Measurements from ENCODE around the gene TOM1L2. TPM values are rescaled to one million over a fixed set of nuclear protein-coding genes. Genes with fewer than 3 reads are reported as not detected.

TOM1L2 gene
- total and polyA plus RNA-seq, 8 donors: 13.3 to 154 (median 41.1) TPM

DNA sequence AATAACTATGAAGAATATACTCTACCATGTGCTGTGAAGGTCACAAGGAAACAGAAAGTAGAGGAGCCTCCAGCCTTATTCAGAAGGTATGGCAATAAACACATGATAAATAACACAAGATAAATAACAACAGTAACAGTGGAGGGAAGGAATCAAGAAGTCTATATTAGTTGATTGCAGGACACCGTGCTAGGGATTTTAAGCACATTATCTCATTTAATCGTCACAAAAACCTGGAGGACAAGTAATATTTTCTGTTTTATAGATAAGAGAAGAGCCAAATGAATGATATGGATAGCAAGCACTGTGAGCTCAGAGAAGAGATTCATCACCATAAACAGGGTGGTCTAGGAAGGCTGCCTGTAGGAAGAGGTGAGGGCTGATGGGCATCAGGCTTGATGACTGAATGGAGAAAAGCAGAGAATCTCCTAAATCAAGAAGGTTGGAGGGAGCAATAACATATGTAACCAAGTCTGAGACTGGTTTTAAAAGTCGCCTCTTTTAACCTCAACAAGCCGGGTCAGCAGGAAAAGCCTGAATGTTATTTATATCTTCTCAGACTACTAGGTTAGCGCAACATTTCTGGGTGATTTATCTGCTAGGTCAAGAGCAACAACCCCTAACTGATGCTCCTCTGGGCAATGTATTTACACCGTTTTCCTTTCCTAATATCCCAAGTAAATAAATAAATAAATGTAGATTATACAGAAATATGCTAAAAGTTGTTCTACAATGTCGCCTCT, 8.3 kb downstream of the TOM1L2 start:
- Histone ChIP-seq H3K36me3 (no peaks in the 10 kb centered on the region), H3K27me3 (no peaks in the 10 kb centered on the region), H3K27ac (no peak overlapping the region), H3K9me3 (no peaks in the 10 kb centered on the region), H3K4me1 (peaks cover 10 to 74% (median 45%) of the 10 kb centered on the region in 4 donors), H3K4me3 (no peak overlapping the region)
- intact Hi-C loops (cut with DNase I; ENCODE audit: low total_unique reads): no loop called here
- TF ChIP-seq POLR2A (IDR thresholded peaks at IDR 0.05) (no peak), EP300 (IDR thresholded peaks at IDR 0.05) (no peak), POLR2AphosphoS5 (IDR thresholded peaks at IDR 0.05) (no peak)
- TF ChIP-seq, protein P1, sequence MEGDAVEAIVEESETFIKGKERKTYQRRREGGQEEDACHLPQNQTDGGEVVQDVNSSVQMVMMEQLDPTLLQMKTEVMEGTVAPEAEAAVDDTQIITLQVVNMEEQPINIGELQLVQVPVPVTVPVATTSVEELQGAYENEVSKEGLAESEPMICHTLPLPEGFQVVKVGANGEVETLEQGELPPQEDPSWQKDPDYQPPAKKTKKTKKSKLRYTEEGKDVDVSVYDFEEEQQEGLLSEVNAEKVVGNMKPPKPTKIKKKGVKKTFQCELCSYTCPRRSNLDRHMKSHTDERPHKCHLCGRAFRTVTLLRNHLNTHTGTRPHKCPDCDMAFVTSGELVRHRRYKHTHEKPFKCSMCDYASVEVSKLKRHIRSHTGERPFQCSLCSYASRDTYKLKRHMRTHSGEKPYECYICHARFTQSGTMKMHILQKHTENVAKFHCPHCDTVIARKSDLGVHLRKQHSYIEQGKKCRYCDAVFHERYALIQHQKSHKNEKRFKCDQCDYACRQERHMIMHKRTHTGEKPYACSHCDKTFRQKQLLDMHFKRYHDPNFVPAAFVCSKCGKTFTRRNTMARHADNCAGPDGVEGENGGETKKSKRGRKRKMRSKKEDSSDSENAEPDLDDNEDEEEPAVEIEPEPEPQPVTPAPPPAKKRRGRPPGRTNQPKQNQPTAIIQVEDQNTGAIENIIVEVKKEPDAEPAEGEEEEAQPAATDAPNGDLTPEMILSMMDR (IDR thresholded peaks at IDR 0.05): no peak
- no peak for DNase-seq
- 69 to 83% (median 78%) methylated on average over 7 of the region's 7 CpGs for WGBS, 5 donors

DNA sequence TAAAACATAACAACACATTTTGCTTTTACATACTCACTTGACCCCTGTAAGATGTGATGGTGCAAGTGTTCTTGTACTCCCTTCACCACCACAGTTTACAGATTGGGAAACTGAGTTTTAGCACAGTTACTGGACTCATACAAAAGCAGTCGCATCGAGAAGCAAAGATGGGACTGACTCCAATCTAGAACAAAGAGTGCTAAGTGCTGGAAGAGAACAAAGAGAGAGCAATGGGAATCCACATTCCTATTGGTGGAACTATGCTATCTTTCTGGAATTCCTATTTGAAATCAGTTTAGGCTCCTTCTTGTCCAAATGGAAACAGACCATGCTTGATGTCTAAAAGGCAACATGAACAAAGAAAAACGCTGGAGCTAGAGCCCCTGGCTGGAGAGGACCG, 9.1 kb downstream of the TOM1L2 start:
- no peak for DNase-seq
- 77 to 86% (median 80%) methylated on average over 4 of the region's 4 CpGs for WGBS, 5 donors
- intact Hi-C loops (cut with DNase I; ENCODE audit: low total_unique reads): no loop called here
- no peaks in the 10 kb centered on the region for H3K9me3 ChIP-seq
- no peak overlapping the region for H3K27ac ChIP-seq
- H3K36me3 ChIP-seq: no peaks in the 10 kb centered on the region
- peaks cover 16 to 82% (median 49%) of the 10 kb centered on the region in 4 donors for H3K4me1 ChIP-seq
- H3K27me3 ChIP-seq: no peaks in the 10 kb centered on the region
- no peak overlapping the region for H3K4me3 ChIP-seq
- TF ChIP-seq, protein P1 (IDR thresholded peaks at IDR 0.05): no peak
- TF ChIP-seq POLR2A (IDR thresholded peaks at IDR 0.05) (no peak), POLR2AphosphoS5 (IDR thresholded peaks at IDR 0.05) (no peak), EP300 (IDR thresholded peaks at IDR 0.05) (no peak)

DNA sequence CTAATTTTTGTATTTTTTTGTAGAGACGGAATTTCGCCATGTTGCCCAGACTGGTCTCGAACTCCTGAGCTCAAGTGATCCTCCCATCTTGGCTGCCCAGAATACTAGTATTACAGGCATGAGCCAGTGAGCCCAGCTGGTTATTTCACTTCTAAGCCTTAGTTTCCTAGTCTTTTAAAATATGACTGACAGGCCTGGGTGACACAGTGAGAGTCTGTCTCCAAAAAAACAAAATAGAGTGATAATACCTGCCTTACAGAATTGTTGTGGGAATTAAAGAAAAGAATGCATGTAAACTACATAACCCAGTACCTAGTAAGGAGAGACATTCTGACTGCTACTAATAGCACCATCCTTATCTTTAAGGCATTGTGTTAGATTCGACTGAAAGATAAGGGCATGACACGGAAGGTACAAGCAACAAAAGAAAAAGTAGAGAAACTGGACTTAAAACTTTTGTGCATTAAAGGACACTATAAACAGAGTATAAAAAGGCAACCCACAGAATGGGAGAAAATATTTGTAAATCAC, 11.6 kb downstream of the TOM1L2 start:
- Histone ChIP-seq H3K9me3 (no peaks in the 10 kb centered on the region), H3K27ac (peak overlapping the region; percentile 23 to 78 (median 75)), H3K36me3 (peaks cover 0 to 2% (median under 1%) of the 10 kb centered on the region in 4 donors), H3K4me3 (peak overlapping the region in 1 of 4 donors; percentile 2), H3K4me1 (peaks cover 21 to 73% (median 50%) of the 10 kb centered on the region in 4 donors), H3K27me3 (no peaks in the 10 kb centered on the region)
- DNase-seq: no peak
- intact Hi-C loops (cut with DNase I; ENCODE audit: low total_unique reads): no loop called here
- 73 to 80% (median 78%) methylated on average over 5 of the region's 5 CpGs for WGBS, 5 donors
- TF ChIP-seq POLR2A (IDR thresholded peaks at IDR 0.05) (no peak), POLR2AphosphoS5 (IDR thresholded peaks at IDR 0.05) (no peak)

DNA sequence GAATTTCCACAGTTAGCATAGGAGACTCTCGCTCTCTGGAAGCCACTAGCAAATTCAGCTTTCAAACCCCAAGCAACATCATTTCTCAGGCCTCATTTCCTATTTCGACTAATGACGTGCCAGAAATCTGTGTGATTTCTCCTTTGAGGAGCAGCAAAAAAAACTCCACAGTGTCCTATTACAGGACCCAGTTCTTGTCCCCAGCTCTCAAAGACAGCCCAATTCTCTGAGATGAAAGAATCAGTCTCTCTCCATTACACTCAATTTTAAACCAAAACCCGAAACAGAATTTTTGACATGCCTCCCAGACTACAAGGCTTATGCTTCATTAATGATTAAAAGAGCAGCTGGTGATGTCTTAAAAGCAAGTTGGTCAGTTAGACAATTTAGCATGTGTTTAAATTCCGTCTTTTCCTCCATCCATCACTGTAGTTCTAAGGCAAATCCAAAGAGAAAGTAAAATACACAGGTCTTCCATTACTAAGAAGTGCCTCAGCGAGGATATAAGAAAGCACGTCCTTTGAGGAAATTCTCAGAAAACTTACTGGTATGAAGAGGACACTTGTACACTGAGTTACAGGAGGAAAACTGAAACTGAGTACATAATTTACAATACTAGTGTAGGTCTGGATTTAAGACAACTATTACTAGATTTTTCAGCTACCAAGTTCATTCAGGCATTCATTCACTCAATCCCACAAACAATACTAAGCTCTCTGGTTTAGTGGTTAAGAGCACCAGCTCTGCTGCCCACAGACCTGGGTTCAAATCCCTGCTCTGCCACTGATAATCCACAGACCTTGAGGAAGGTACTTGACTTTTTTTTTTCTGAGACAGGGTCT, 12.5 kb downstream of the TOM1L2 start:
- peak overlapping the region; percentile 54 to 78 (median 75) for H3K27ac ChIP-seq
- no peaks in the 10 kb centered on the region for H3K9me3 ChIP-seq
- intact Hi-C loops (cut with DNase I; ENCODE audit: low total_unique reads): no loop called here
- peak overlapping the region in 3 of 4 donors; percentile 2 to 17 (median 5) for H3K4me3 ChIP-seq
- TF ChIP-seq POLR2AphosphoS5 (IDR thresholded peaks at IDR 0.05) (no peak), EP300 (IDR thresholded peaks at IDR 0.05) (no peak), POLR2A (IDR thresholded peaks at IDR 0.05) (no peak)
- TF ChIP-seq, protein P1 (IDR thresholded peaks at IDR 0.05): no peak
- peaks cover 0 to 4% (median 2%) of the 10 kb centered on the region in 4 donors for H3K36me3 ChIP-seq
- H3K27me3 ChIP-seq: no peaks in the 10 kb centered on the region
- peak in 1 of 2 donors; percentile 56 for DNase-seq
- 24 to 36% (median 28%) methylated on average over 7 of the region's 7 CpGs for WGBS, 5 donors
- peaks cover 21 to 64% (median 46%) of the 10 kb centered on the region in 4 donors for H3K4me1 ChIP-seq

Measured in stomach (tissue), 9 donors.